PC-3 (cell line): ENCODE results near the gene ANXA6.

Experiments used
- CTCF ChIP-seq: fragments of 300-600 bp; sonication (generic); conservative IDR thresholded peaks from 2 replicates; pipeline ENCODE4 v1.5.1; 2017; ENCODE audit warnings: antibody characterized with exemption, low read depth, mild to moderate bottlenecking, low read length
- EZH2 ChIP-seq: fragments of 300-600 bp; sonication (generic); IDR thresholded peaks from one replicate; pipeline ENCODE4 v1.6.1; 2017; ENCODE audit warnings: antibody characterized with exemption, mild to moderate bottlenecking, low read length; ENCODE audit not compliant: unreplicated experiment
- EZH2phosphoT487 ChIP-seq: fragments of 300-600 bp; sonication (generic); IDR thresholded peaks from 2 replicates; pipeline ENCODE4 v1.6.1; 2018; ENCODE audit warnings: mild to moderate bottlenecking, antibody characterized with exemption, low read length, borderline replicate concordance

GRCh38 chr5:151140686-151141459, 16.7 kb downstream of the ANXA6 start:
- TF ChIP-seq CTCF (no peak), EZH2phosphoT487 (no peak), EZH2 (no peak)
